H1 (cell line): ENCODE measurements around the gene INPP5A. TPM values are rescaled to one million over a fixed set of nuclear protein-coding genes. Genes with fewer than 3 reads are reported as not detected.
A peak's percentile ranks its signal among the peaks of the same experiment; 100 is the strongest.

Experiments used
- CTCF ChIA-PET: fragments of 300-600 bp; sonication (Branson Sonifier 250); formaldehyde crosslinking; loops from one replicate; lab custom pipeline; 2021; ENCODE audit not compliant: partially characterized antibody; lab: Charles Lee
- POLR2A ChIA-PET: fragments of 300-600 bp; sonication (Branson Sonifier 250); formaldehyde crosslinking; loops from one replicate; lab custom pipeline; 2021; ENCODE audit warnings: inconsistent platforms; ENCODE audit not compliant: partially characterized antibody; lab: Charles Lee
- DNase-seq, 2 experiments: peaks; one replicate each; pipeline versions ENCODE4 v3.0.0 to v3.0.0-alpha.2; 2010 to 2022; ENCODE audit warnings: low spot score in 2 of 2, low read depth in 1 of 2, mixed read lengths in 1 of 2
- FAIRE-seq: peaks from 2 replicates; lab custom pipeline; 2011; peaks lifted over from hg19 to GRCh38; lab: Jason Lieb, UNC
- H2AFZ ChIP-seq: 2 replicates; pipeline ENCODE4 v1.8.1; 2012; ENCODE audit warnings: low read length, inconsistent platforms
- H2AK5ac ChIP-seq: 2 replicates; pipeline ENCODE4 v1.6.1; 2013; ENCODE audit warnings: low read depth, low read length
- H2BK120ac ChIP-seq: replicated peaks from 2 replicates; pipeline ENCODE3; 2013; ENCODE audit warnings: low read depth, low read length, inconsistent platforms
- H2BK12ac ChIP-seq: 2 replicates; pipeline ENCODE4 v1.6.1; 2013; ENCODE audit warnings: low read depth, low read length
- H2BK15ac ChIP-seq: 2 replicates; pipeline ENCODE4 v1.6.1; 2013; ENCODE audit warnings: low read length
- H2BK20ac ChIP-seq: 2 replicates; pipeline ENCODE4 v1.6.1; 2013; ENCODE audit warnings: low read length
- H2BK5ac ChIP-seq: 2 replicates; pipeline ENCODE4 v1.6.1; 2013; ENCODE audit warnings: low read depth, low read length
- H3K14ac ChIP-seq: 2 replicates; pipeline ENCODE4 v1.6.1; 2013; ENCODE audit warnings: inconsistent platforms; ENCODE audit not compliant: insufficient read length
- H3K18ac ChIP-seq: 2 replicates; pipeline ENCODE4 v1.6.1; 2013; ENCODE audit warnings: low read length; ENCODE audit errors: extremely low read depth
- H3K23ac ChIP-seq: 2 replicates; pipeline ENCODE4 v1.6.1; 2013; ENCODE audit warnings: inconsistent platforms; ENCODE audit not compliant: insufficient read length
- H3K23me2 ChIP-seq: 2 replicates; pipeline ENCODE4 v1.6.1; 2013; ENCODE audit warnings: low read depth, low read length
- H3K27ac ChIP-seq: 2 replicates; pipeline ENCODE4 v1.6.1; 2011; ENCODE audit warnings: low read depth, low read length, inconsistent platforms
- H3K27me3 ChIP-seq, 4 experiments: replicated peaks in 1 of 4; 1 replicate in 1 of 4; 2 replicates in 3 of 4; pipeline versions ENCODE4 v1.6.1 to v1.8.1; 2011 to 2013; ENCODE audit warnings: low read length in 3 of 4, mild to moderate bottlenecking in 3 of 4, inconsistent platforms in 2 of 4, mixed read lengths in 2 of 4, moderate library complexity in 1 of 4; ENCODE audit not compliant: control insufficient read depth in 3 of 4, insufficient read depth in 3 of 4; ENCODE audit errors: extremely low read depth in 1 of 4
- H3K36me3 ChIP-seq, 4 experiments: 2 replicates each; pipeline versions ENCODE4 v1.6.1 to v1.8.1; 2011 to 2013; ENCODE audit warnings: mild to moderate bottlenecking in 4 of 4, low read length in 3 of 4, moderate library complexity in 2 of 4, control low read depth in 1 of 4, inconsistent platforms in 1 of 4; ENCODE audit not compliant: insufficient read depth in 4 of 4, control insufficient read depth in 2 of 4
- H3K4ac ChIP-seq: replicated peaks from 2 replicates; pipeline ENCODE3; 2013; ENCODE audit warnings: low read length, low read depth, mixed read lengths, inconsistent platforms; ENCODE audit not compliant: insufficient read length
- H3K4me1 ChIP-seq, 4 experiments: replicated peaks in 1 of 4; 1 replicate in 1 of 4; 2 replicates in 3 of 4; pipeline versions ENCODE4 v1.6.1 to v1.8.1; 2011 to 2013; ENCODE audit warnings: low read length in 3 of 4, inconsistent platforms in 2 of 4, mixed read lengths in 1 of 4; ENCODE audit not compliant: insufficient read depth in 4 of 4, control insufficient read depth in 3 of 4
- H3K4me2 ChIP-seq, 2 experiments: 2 replicates each; pipeline versions ENCODE4 v1.6.1 to v1.8.1; 2011 to 2013; ENCODE audit warnings: low read depth in 2 of 2, low read length in 2 of 2, control low read depth in 1 of 2, inconsistent platforms in 1 of 2, mild to moderate bottlenecking in 1 of 2; ENCODE audit not compliant: insufficient read depth in 1 of 2
- H3K4me3 ChIP-seq, 4 experiments: fragments of 200-600, 300-600 bp in 1 of 4; sonication (generic), shearing (Covaris generic), sonication (Bioruptor Twin) in 1 of 4; 2 replicates each; pipeline versions ENCODE4 v1.5.1 to v1.8.1; 2011 to 2016; ENCODE audit warnings: low read length in 4 of 4, low read depth in 3 of 4, control low read depth in 2 of 4, inconsistent platforms in 2 of 4, mild to moderate bottlenecking in 2 of 4, mixed read lengths in 1 of 4, moderate library complexity in 1 of 4; ENCODE audit not compliant: insufficient read depth in 2 of 4; ENCODE audit errors: extremely low read depth in 1 of 4
- H3K56ac ChIP-seq: replicated peaks from 2 replicates; pipeline ENCODE3; 2013; ENCODE audit warnings: low read depth, mild to moderate bottlenecking, mixed read lengths, low read length, inconsistent platforms; ENCODE audit not compliant: insufficient read length
- H3K79me1 ChIP-seq: 2 replicates; pipeline ENCODE4 v1.6.1; 2013; ENCODE audit warnings: low read depth, low read length, control low read depth
- H3K79me2 ChIP-seq, 2 experiments: 2 replicates each; pipeline versions ENCODE4 v1.6.1 to v1.8.1; 2012 to 2013; ENCODE audit warnings: low read length in 2 of 2, mild to moderate bottlenecking in 2 of 2, inconsistent platforms in 1 of 2; ENCODE audit not compliant: insufficient read depth in 2 of 2, control insufficient read depth in 1 of 2
- H3K9ac ChIP-seq, 4 experiments: replicated peaks in 1 of 4; 1 replicate in 1 of 4; 2 replicates in 3 of 4; pipeline versions ENCODE4 v1.6.1 to v1.8.1; 2011 to 2013; ENCODE audit warnings: low read depth in 3 of 4, low read length in 3 of 4, control low read depth in 2 of 4, mild to moderate bottlenecking in 2 of 4, moderate library complexity in 2 of 4, inconsistent platforms in 1 of 4; ENCODE audit errors: extremely low read depth in 1 of 4
- H3K9me3 ChIP-seq, 2 experiments: 2 replicates each; pipeline versions ENCODE4 v1.6.1 to v1.8.1; 2012 to 2013; ENCODE audit warnings: mild to moderate bottlenecking in 2 of 2, moderate library complexity in 2 of 2, control low read depth in 1 of 2, inconsistent platforms in 1 of 2, low read depth in 1 of 2, low read length in 1 of 2, mixed read lengths in 1 of 2; ENCODE audit not compliant: insufficient read depth in 2 of 2
- H4K20me1 ChIP-seq, 2 experiments: replicated peaks in 1 of 2; 2 replicates each; pipeline versions ENCODE3 to v1.8.1; 2011 to 2013; ENCODE audit warnings: inconsistent platforms in 2 of 2, low read length in 2 of 2, mild to moderate bottlenecking in 1 of 2; ENCODE audit not compliant: insufficient read depth in 2 of 2, control insufficient read depth in 1 of 2
- H4K5ac ChIP-seq: 2 replicates; pipeline ENCODE4 v1.6.1; 2013; ENCODE audit warnings: low read length, low read depth, mixed read lengths, inconsistent platforms; ENCODE audit not compliant: insufficient read length
- H4K8ac ChIP-seq: 2 replicates; pipeline ENCODE4 v1.8.0; 2013; ENCODE audit warnings: mild to moderate bottlenecking, moderate library complexity, low read length, inconsistent platforms; ENCODE audit not compliant: insufficient read depth; ENCODE audit errors: extremely low read depth
- H4K91ac ChIP-seq: replicated peaks from 2 replicates; pipeline ENCODE3; 2013; ENCODE audit warnings: low read length, mixed read lengths, inconsistent platforms; ENCODE audit not compliant: insufficient read length
- ATF3 ChIP-seq: IDR thresholded peaks from 2 replicates; pipeline ENCODE4 v1.6.1; 2011; ENCODE audit warnings: low read depth, mild to moderate bottlenecking, low read length; ENCODE audit not compliant: insufficient read depth
- BACH1 ChIP-seq: IDR thresholded peaks from 2 replicates; pipeline ENCODE4 v1.6.1; 2012; ENCODE audit warnings: low read length, improper control_type of control experiment
- BRCA1 ChIP-seq: IDR thresholded peaks from 2 replicates; pipeline ENCODE4 v1.6.1; 2012; ENCODE audit warnings: low read depth, low read length, improper control_type of control experiment
- CEBPB ChIP-seq: IDR thresholded peaks from 2 replicates; pipeline ENCODE4 v1.6.1; 2012; ENCODE audit warnings: low read depth, low read length
- EP300 ChIP-seq, 2 experiments: IDR thresholded peaks; 1 replicate in 1 of 2; 2 replicates in 1 of 2; pipeline ENCODE4 v1.6.1; 2011 to 2012; ENCODE audit warnings: low read depth in 2 of 2, low read length in 2 of 2, mild to moderate bottlenecking in 2 of 2, borderline replicate concordance in 1 of 2, inconsistent platforms in 1 of 2, moderate library complexity in 1 of 2
- KDM1A ChIP-seq: fragments of 200-600, 300-600 bp; sonication (generic); IDR thresholded peaks from 2 replicates; pipeline ENCODE4 v1.7.1; 2016; ENCODE audit warnings: mild to moderate bottlenecking, low read length, borderline replicate concordance
- NANOG ChIP-seq: IDR thresholded peaks from 2 replicates; pipeline ENCODE4 v1.6.1; 2011; ENCODE audit warnings: low read length, low read depth, mild to moderate bottlenecking, inconsistent platforms; ENCODE audit not compliant: insufficient read depth, poor library complexity, severe bottlenecking
- POU5F1 ChIP-seq: IDR thresholded peaks from 2 replicates; pipeline ENCODE4 v1.6.1; 2011; ENCODE audit warnings: low read depth, mild to moderate bottlenecking, low read length, moderate library complexity
- RBBP5 ChIP-seq: IDR thresholded peaks from 2 replicates; pipeline ENCODE4 v1.7.1; 2012; ENCODE audit warnings: low read depth, mild to moderate bottlenecking, inconsistent platforms, low read length, moderate library complexity, borderline replicate concordance
- RFX5 ChIP-seq: IDR thresholded peaks from 2 replicates; pipeline ENCODE4 v1.6.1; 2011; ENCODE audit warnings: low read depth, low read length, improper control_type of control experiment, borderline replicate concordance
- SUZ12 ChIP-seq: fragments of 200-600 bp; sonication (generic); IDR thresholded peaks from 2 replicates; pipeline ENCODE4 v1.6.1; 2012; ENCODE audit warnings: mild to moderate bottlenecking, inconsistent platforms, low read length, moderate library complexity, mixed read lengths
- TEAD4 ChIP-seq: IDR thresholded peaks from 2 replicates; pipeline ENCODE4 v1.6.1; 2012; ENCODE audit warnings: low read depth, low read length, inconsistent platforms, mixed read lengths
- WGBS, 2 experiments: shearing (Covaris generic) in 1 of 2; methylation state at CpG; one replicate each; pipeline versions ENCODE4 v1.1.6 to v1.1.7; 2013 to 2015; ENCODE audit warnings: low lambda C conversion rate in 2 of 2, mixed read lengths in 2 of 2, inconsistent platforms in 1 of 2, low coverage in 1 of 2, missing lambda C conversion rate in 1 of 2; ENCODE audit not compliant: insufficient replicate concordance in 2 of 2, insufficient coverage in 1 of 2, insufficient read length in 1 of 2; ENCODE audit errors: extremely low coverage in 1 of 2, missing lambda C conversion rate in 1 of 2; 5-methylcytosine and 5-hydroxymethylcytosine counted together
- polyA plus RNA-seq, 7 experiments: library from polyadenylated mRNA; depleted of rRNA in 3 of 7; stranded (reverse) in 5 of 7; unstranded in 2 of 7; fragments of >200 nt in 5 of 7; fragments of 200-250 nt in 2 of 7; gene quantifications; 1 replicate in 5 of 7; 2 replicates in 1 of 7; 4 replicates in 1 of 7; pipeline versions ENCODE4 v1.2.1 to v1.2.3, GENCODE V29; 2011 to 2013; ENCODE audit warnings: missing spikeins in 2 of 7, mixed read lengths in 2 of 7
- total RNA-seq: library from RNA; stranded (reverse); fragmentation: NEBNext Ultra II Directional; extraction: Animal tissue kit (Norgen Biotek cat#: 25700); gene quantifications from 2 replicates; pipeline ENCODE4 v1.2.1, GENCODE V29; 2021

The INPP5A gene
- total and polyA plus RNA-seq, 2 of the 8 experiments (the other 6 are each of a cell fraction or from before 2014, with no cell fraction given) = 19.7 to 27.5 TPM

- Histone ChIP-seq H3K18ac (no peak overlapping the region), H2BK120ac (no peak overlapping the region), H2BK20ac (no peak overlapping the region), H3K4ac (no peak overlapping the region), H3K23me2 (no peaks in the 10 kb centered on the region), H2BK15ac (no peak overlapping the region), H2BK5ac (0 out of 2 replicates have a peak overlapping the region, but pooled peaks have one; percentile 52), H3K27me3 (no peaks in the 10 kb centered on the region), H2BK12ac (no peak overlapping the region), H3K4me1 (no peaks in the 10 kb centered on the region), H3K79me2 (no peaks in the 10 kb centered on the region), H3K14ac (no peak overlapping the region), H4K8ac (peak overlapping the region; percentile 0; the same call in 1 of the 2 replicates), H3K9ac (no peak overlapping the region), H3K56ac (no peak overlapping the region), H3K9me3 (no peaks in the 10 kb centered on the region), H3K4me2 (no peak overlapping the region), H3K79me1 (no peaks in the 10 kb centered on the region), H4K5ac (no peak overlapping the region), H4K91ac (no peak overlapping the region), H3K27ac (no peak overlapping the region), H4K20me1 (peaks cover 3 to 9% of the 10 kb centered on the region in 2 experiments), H3K36me3 (no peaks in the 10 kb centered on the region), H2AFZ (no peak overlapping the region), H2AK5ac (no peak overlapping the region), H3K4me3 (no peak overlapping the region), H3K23ac (no peak overlapping the region)
- 87% methylated on average over 29 of the region's 29 CpGs; no CpG with 5 or more reads in 1 of the 2 experiments for WGBS, 2 experiments
- POLR2A ChIA-PET = no interaction called here
- DNase-seq (no peak), FAIRE-seq (no peak)
- CTCF ChIA-PET = interaction anchor here (0.8 to 1.0 kb wide), 2 partner anchors 63 to 72 kb away, joined by 3 read pairs; no protein-coding TSS in a partner anchor
- no peak for TF ChIP-seq KDM1A
- TF ChIP-seq RFX5 = no peak
- no peak for TF ChIP-seq NANOG
- TF ChIP-seq POU5F1 = no peak
- TF ChIP-seq BRCA1 = no peak
- no peak for TF ChIP-seq SUZ12
- no peak for TF ChIP-seq EP300 (IDR thresholded peaks at IDR 0.05; ENCODE audit: borderline replicate concordance in 1 of 2, low read depth in 2 of 2, low read length in 2 of 2)
- no peak for TF ChIP-seq ATF3
- no peak for TF ChIP-seq BACH1
- no peak for TF ChIP-seq TEAD4
- TF ChIP-seq CEBPB = no peak
- TF ChIP-seq RBBP5 = no peak
These were observed 192.4 kb downstream of the INPP5A start for GRCh38 chr10:132729810-132730572.
